Astrocyte of the cerebellum (primary cell): ENCODE data around the gene LSM3.

Experiments used
- DNase-seq: peaks from one replicate; pipeline ENCODE4 v3.0.0-alpha.2; 2011; ENCODE audit warnings: low read depth
- H3K4me3 ChIP-seq: 2 replicates; pipeline ENCODE4 v1.5.1; 2011; ENCODE audit warnings: mild to moderate bottlenecking, low read depth, low read length, moderate library complexity
- CTCF ChIP-seq: IDR thresholded peaks from 2 replicates; pipeline ENCODE4 v1.5.1; 2012; ENCODE audit warnings: low read length, low read depth, moderate library complexity, mild to moderate bottlenecking; ENCODE audit errors: missing control alignments
- in situ Hi-C: cut with HindIII; loops from 2 replicates; pipeline ENCODE4 v1.10.0; 2017; ENCODE audit warnings: low sequenced_read_pairs

The LSM3 gene

GRCh38 chr3:14132689-14133088 is 45.9 kb upstream of the LSM3 start:
- no peak overlapping the region for H3K4me3 ChIP-seq
- in situ Hi-C loops = no loop called here
- TF ChIP-seq CTCF = no peak
- DNase-seq = no peak

- no peak for DNase-seq
- H3K4me3 ChIP-seq = no peak overlapping the region
- TF ChIP-seq CTCF = no peak
- in situ Hi-C loops = no loop called here
Observed at GRCh38 chr3:14133188-14133800, 45.3 kb upstream of the LSM3 start.

GRCh38 chr3:14133876-14134275 is 44.7 kb upstream of the LSM3 start:
- in situ Hi-C loops = no loop called here
- no peak overlapping the region for H3K4me3 ChIP-seq
- no peak for TF ChIP-seq CTCF
- DNase-seq = no peak

- TF ChIP-seq CTCF = no peak
- H3K4me3 ChIP-seq = no peak overlapping the region
- no peak for DNase-seq
- in situ Hi-C loops = no loop called here
Observed at GRCh38 chr3:14134291-14134690, 44.3 kb upstream of the LSM3 start.

GRCh38 chr3:14135581-14135980 is 43.0 kb upstream of the LSM3 start:
- no peak for TF ChIP-seq CTCF
- in situ Hi-C loops = no loop called here
- no peak for DNase-seq
- no peak overlapping the region for H3K4me3 ChIP-seq

GRCh38 chr3:14137004-14137403 is 41.6 kb upstream of the LSM3 start:
- no peak overlapping the region for H3K4me3 ChIP-seq
- in situ Hi-C loops = no loop called here
- DNase-seq = no peak
- TF ChIP-seq CTCF = no peak
